Stimulated activated CD8-positive, alpha-beta memory T cell treated with anti-CD3 and anti-CD28 coated beads, Interleukin-2, amount 100 ng/mL, for 1 hour (primary cell): ENCODE measurements around the gene ARHGAP15.

ENCODE experiments used
- DNase-seq, 2 donors: peaks; one replicate each; pipeline ENCODE4 v3.0.0-alpha.2; 2020; ENCODE audit warnings: low read depth in 2 of 2

Gene ARHGAP15

DNA sequence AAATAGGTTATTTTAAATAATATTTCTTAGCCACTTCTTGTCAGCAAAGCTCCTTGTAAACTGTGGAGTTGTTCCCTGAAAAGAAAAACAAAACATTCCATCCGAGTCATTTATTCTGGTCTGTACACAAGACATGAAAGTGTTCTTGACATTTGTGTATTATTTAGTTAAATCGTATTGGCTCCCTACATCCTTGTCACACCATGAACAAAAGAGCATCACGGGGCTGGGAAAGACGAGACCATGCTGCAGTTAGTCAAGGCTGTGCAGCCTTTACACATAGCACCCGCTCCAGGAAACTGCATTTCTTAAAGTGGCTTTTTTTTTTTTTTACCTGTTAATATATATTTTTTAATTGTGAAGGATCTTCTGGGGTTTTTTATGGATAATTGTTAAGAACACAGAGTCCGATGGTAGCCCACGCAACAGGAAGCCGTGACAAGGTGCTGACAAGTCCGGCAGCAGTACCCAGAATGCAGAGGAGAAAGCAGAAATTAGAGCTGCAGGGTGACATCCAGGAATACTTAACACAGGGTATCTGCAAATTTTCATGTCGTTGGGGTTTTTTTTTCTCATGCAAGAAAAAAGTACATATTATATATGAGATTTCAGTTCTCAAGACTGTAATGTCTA is 588.4 kb downstream of the ARHGAP15 start:
- no peak for DNase-seq

DNA sequence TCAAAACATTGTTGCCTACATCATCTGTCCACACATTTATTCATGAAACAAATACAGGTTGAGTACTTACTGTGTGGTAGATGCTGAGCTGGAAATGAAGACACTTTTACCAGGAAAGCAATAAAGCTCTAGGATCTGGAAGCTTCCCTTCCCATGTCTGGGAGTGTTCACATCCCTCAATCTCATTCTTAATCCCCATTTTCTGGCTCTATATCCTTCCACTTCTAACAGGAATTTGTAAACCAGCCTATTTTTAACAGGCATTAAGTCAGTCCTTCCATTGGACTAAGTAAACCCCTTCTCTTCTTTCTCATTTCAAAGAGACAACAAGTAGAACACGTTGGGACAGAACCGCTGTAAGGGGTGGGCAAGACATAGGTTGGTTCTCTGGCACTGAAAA is 589.5 kb downstream of the ARHGAP15 start:
- no peak for DNase-seq

DNA sequence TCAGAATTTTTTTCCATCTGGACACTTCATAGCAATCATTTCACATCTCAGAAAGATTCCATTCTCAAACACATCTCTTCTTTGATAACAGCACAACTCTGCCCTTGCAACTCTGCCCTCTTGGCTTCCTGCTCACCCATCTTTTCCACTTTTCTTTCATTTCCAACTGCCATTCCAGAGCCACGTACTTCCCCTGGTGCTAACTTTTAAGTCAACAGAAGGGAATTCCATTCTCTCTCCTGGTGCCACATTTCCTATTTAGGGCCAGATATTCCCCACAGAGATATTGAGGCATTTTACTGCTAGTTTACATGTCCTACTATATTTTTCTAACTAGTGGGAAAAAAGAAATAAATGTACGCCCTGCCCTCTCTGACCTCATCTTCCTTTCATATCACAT is 590.2 kb downstream of the ARHGAP15 start:
- no peak for DNase-seq

DNA sequence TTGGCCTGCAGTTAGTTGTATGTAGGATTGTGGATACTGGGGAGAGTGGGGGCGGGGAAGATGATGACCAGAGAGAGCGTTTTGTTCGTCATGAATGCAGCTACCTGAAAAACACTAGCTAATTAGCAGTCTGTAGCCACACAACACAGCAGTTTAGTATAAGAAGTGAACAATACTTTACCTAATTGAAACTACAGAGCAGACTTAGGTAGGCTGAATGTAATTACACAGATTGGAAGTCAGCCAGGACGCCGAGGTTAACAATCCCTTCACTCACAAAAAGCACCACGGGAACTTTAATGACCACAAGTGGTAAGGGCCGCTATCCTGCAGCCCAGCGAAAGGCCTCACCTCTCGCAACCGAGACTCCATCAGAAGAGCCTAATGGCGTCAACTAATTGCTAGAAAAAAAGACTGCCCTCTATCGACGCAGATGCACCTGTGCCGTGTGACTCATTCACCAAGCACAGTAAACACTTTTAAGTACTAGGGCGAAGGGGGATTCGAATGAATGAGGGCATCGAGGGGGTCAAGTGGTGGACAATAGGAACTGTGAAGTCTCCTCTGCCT is 591.0 kb downstream of the ARHGAP15 start:
- no peak for DNase-seq

DNA sequence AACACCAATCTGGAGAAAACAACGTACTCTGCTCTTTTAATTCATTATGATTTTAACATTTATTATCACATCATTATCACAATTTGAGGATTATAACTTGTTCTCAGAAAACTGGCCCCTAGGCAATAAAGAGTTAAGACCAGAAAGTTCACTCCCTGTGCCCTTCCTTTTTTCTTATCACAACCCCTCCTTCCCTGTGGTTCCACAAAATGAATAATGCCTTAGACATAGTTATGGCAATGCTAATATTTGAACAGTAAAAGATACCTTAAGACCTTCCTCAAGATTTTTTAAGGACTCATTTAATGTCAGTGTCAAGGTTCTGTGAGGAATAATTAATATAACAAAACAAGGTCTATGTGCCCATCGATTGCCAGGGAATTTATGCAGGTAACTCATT is 596.2 kb downstream of the ARHGAP15 start:
- DNase-seq = no peak

DNA sequence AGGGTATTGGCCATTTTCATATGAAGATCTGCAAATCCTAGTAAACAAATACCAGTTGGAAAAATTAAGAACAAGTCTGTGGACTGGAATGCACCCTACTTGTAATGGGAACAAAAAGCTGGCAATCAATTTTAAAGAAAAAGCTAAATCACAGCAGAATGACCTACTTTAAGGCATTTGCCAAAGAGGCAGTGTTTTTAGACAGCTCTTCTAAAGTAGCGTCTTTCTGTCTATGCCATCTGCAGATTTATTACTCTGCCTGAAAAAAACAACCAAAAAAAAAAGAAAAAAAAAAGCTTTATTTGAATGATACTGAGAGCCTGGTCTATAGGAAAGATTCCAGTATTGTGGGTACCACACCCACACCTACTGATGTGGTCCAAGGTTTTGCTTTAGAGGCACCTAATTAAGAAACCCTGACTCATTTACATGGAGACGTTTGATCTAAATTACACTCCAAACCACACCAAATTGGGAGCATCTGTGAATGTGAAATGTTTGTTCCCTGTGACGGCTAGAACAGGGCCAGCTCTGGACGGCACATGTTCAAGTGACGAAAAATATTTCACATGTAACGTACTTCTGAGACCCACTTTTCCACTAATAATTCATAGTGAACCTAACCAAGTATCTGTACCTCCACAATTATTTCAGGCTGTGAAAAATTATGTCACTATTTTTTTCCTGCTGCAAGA is 597.1 kb downstream of the ARHGAP15 start:
- no peak for DNase-seq

DNA sequence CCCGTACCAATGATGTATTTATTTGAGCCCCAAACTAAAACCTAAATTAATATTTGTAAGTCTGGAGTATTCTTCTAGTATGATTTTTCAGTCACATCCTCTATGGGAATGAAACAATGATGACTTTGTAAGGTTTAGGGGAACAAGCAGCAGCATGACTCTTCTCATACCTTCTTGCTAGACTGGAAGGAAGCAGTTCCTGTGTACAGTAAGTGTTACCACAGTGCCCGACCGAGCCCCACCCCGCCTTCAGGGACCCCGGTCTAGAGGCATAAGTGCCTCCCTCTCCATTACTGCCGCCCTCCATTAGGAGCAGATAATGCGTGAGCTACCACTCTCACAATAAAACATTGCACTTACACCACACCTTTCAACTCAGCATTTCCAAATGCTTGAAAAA is 599.3 kb downstream of the ARHGAP15 start:
- no peak for DNase-seq

DNA sequence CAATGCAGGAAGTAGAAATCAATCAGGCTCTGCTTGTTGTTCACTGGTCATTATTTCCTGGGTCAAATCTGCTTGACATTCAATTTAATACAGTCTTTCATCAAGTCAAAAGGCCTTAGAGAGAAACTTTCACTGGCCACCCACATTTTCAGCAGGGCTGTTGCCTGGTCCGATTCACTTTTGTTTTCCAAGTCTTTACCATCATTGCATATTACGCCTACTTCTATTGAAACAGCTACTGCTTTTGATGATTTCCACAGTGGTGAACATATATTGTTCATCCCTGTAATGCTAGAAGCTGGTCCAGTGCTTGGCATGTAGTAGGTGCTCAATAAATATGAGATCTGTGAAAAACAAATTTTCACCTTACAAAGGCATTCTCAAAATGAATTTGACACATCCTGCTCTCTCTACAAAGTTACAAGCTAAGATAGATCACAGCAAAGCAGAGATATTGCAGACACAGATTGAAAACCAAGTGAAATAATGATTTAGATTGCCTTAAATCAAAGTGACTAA is 600.1 kb downstream of the ARHGAP15 start:
- DNase-seq = no peak

DNA sequence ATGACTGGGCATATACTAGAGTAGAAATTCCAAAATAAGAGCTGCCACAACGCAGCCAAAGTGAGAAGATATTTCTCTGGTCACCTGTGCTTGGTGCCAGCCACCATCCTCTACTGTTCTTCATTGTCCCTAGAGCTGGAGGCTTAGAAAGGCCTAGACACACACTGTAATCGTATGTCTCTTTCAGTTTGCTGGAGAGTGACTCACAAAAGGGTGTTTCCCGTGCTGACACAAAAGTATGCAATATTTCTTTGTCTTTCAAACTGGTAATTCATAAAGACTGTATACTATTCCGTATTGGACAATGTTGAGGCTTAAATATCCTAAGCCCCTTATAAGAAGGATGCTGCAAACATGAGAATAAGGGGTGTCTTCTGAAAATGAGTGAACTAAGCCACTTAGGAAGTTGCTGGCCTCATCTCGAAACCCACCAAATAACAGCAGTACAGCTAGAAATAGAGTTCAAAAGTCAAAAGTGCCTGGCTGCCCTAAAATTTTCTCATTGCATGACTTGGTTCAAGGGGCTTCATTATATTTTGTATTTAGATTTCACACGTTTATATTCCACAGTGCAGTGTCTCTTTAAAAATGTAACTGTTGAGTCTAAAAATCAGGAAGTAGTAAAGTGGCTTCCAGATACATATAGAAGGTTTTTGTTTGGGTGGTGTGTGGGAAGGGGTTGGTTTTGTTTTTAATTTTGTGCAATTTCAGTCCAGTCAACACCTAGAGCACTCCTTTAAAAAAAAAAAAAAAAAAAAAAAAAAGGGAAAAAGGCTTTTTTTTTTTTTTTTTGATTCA is 601.1 kb downstream of the ARHGAP15 start:
- DNase-seq = no peak

DNA sequence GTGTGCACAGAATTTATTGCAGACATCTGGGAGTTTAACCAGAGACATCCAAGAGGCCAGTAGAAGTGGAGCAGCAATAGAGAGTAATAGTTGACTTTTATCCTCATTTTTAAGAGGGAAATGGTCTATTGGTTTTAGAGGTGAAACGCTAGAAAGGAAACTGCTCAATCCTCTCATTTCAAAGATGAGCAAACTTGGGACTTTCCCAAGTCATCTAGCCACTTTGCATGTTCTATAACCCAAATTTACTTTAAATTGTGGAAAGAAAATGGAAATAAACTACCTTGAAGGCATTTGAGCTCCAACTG is 601.7 kb downstream of the ARHGAP15 start:
- no peak for DNase-seq

DNA sequence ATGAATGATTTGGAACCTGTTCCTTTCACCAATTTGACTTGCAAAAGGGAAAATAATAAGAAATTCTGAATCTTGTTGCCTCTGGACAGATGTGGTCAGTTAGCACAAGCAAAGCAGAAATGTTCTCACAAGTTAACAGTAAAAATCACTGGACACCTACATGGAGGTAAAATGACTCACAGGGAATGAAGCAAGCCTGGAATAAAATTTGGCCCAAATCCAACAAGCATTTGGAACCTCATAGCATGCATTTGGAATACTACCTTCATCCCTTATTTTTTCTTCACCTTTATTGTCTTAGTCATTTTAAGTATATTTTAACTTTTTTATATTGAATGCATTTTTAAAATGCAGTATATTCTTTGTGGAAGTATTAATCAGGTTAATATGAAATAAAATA is 602.9 kb downstream of the ARHGAP15 start:
- DNase-seq = no peak

DNA sequence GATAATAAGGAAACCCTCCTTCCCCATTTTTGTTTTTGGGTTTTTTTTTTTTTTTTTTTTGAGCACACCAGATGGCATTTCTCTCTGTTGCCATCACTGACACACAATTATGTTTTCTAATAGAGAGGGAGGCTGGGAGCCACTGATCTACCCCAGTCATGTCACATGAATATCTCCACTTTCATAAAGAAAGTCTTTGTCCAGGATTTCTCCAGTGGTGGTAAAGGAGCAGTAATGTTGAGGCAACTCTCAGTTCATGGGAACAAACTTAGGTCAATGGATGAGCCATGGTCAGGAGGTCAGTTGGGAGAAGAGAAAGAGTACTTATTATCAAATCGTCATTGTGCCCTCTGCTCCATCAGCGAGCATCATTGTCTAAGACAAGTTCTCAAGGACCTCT is 603.7 kb downstream of the ARHGAP15 start:
- no peak for DNase-seq

DNA sequence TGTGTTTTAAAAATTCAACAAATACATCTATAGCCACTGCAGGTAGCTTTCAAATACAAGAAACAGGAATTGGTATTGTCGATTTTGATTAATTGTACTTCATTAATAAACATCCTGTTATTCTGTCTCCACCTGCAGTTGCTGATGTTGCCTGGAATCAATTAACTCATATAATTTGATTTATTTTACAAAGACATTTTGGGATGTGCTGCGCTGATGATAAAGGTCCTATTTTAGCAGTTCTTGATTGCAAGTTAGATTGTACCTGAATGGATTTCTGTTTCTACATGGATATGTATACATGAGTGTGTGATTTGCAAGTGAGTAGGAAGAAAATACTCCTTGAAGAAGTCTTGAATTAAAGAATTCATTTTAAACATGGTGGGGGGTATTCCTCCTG is 605.3 kb downstream of the ARHGAP15 start:
- DNase-seq = no peak

DNA sequence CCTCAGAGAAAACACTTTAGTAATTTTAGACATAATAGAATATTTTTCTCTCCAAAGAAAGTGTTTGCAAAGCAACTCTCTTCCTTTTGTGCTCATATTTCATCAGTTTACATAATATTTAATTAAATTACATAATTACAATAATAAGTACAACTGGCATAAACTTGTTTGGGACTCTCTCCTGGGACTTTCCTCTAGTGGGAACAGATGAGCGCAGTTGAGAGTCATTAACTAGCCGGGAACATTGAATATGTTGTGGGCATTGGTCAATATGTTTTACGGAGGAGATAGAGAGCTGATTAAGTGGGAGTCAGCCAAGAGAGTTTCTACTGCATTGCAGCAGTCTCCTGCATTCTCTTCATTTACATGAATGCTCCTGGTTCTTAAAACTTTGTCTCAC is 607.7 kb downstream of the ARHGAP15 start:
- no peak for DNase-seq

DNA sequence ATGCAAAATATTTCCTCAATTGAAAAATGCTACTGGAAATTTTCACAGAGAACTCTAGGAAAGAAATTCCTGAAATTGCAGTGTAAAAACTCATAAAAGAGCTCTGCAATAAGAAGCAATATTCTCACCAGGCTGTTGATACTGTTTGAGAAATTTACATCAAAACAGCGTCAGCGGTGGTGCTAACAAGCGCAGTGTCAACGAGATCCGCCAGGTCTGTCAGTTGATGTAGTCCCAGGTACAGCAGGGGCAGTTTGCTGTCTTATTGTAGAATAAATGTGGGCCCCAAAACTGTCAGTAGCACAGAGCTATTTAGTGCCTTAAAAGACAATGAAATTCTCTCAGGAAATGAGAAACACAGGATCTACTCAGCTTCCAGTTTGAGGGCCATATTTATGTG is 611.2 kb downstream of the ARHGAP15 start:
- no peak for DNase-seq

DNA sequence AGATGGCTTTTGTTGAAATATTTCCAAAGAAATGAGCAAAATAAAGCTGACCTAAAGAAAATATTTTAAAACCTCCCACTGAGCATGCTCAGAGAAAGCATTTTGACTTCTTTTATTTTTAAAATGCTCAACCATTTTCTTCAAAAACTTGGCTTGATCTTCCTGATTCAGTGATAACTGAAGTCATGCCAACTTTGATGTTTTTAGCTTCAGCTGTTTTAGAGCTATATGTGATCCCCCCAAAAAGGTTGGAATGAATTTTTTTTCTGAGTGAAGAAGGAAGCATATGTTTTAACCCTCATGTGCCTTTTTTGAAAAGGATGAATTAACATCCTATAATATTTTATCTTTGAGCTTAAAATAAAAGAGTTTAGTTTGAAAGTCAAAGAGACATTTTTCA is 612.0 kb downstream of the ARHGAP15 start:
- no peak for DNase-seq

DNA sequence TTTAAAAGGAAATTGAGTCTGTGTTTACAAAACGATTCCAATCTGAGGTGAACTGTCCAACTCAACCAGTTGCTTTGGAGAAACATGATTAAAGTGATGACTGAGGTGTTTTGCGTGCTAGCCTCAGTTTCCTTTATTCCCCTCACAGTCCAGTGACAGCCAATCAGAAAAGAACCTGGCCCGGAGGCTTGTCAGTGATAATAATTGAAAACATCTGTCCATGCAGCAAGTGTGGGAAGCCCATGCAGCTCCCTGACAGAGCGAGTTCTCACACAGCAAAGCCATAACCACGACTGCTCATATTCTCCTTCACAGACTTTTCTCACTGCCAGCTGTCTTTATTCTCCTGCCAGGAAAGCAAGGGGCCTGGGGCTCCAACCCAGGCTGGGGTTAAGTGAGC is 613.4 kb downstream of the ARHGAP15 start:
- no peak for DNase-seq

DNA sequence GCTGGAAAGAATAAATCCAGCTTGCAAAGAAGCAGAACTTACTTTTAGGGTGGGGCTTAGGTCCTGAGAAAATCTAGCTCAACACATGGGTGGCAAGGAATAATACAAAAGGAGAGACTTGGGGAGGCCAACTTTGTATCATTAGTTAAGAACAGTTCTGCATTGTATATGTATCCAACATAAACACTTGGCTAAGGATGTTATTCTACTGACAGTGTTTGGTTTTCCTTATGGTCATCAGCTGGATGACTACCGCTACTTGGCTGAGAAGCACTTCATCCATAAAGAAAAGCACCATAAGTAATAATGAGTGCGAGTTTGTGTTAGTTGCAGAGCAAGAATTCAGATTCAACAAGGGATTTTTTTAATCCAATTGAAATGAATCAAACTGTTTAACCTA is 614.9 kb downstream of the ARHGAP15 start:
- no peak for DNase-seq

DNA sequence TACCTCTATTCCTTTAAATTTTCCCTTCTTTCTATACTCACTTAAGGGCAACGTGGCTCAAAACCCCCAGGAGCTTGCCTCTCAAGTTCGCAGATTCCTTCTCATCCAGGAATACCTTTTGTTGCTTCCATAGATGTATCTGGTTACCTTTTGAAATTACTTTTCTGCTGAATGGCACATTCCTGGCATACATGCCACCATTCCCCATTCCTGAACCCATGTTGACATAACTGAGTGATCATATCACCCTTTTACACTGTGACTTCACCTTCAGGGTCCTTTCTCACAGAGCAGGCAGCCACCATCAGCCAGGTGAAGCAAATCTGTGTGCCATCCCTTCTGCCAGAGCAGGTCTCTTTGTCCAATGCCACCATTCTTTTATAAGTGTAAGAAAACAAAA is 615.8 kb downstream of the ARHGAP15 start:
- DNase-seq = no peak

DNA sequence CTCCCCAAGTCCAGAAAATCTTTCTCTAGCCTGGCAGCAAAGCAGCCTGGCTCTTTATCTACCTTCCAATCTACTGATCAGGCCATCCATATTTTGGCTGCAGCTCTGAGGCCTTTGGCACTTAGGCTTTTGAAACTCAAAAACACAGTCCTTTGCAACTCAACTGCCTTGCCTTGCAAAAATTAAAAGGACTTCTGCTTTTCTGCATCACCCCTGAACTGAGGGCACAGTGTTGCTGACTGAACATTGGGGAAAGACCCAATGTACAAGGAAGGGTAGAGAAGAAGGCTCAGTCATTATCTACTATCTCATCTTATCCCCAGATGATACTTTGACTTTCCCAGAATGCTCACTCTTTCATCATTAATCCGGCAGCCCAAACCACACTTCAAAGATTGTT is 625.5 kb downstream of the ARHGAP15 start:
- DNase-seq = no peak

DNA sequence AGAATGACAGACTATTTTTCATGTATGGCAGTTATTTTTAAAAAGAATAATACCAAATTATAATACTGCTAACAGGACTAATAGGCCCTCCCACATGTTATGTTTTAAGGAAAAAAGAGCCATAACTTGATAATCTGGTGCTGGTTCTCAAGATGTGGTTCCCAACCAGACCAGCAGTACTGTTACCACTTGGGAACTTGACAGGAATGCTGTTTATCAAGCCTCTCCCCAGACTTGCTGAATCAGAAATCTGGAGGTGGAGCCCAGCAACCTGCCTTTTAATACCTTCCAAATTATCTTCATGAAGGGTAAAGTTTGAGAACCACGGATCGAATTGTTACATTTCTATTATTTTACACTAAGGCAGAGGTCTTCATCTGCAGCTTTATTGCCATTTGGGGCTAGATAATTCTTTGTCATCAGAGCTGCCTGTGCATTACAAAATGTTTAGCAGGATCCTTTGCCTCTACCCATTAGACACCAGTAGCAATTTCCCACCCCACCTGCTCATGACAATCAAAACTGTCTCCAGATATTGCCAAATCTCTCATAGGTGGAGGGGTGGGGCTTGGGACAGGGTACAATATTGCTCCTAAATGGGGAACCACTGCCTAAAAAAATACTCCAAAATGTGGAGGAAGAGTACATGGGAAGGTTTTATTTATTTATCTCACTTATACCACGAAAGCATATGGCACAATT is 629.6 kb downstream of the ARHGAP15 start:
- DNase-seq = no peak

DNA sequence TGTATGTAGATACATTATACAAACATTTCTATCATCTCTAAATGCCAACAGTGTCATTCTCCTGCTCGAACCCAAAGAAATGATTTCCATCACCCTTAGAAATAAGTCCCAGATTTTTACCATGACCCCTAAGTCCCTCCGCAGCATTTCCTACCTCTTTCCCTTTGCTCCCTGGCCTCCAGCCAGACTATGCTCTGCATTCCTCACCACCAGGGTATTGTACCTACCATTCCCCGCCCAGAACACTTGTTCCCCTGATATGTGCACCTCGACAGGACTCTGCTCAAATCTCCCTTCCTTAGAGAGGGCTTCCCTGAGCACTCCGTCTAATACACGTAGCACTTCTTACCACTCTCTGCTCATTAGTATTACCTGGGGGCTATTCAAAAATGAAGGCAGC is 630.2 kb downstream of the ARHGAP15 start:
- DNase-seq = no peak
